Measurements from ENCODE around the gene LRBA.

The LRBA gene

DNA sequence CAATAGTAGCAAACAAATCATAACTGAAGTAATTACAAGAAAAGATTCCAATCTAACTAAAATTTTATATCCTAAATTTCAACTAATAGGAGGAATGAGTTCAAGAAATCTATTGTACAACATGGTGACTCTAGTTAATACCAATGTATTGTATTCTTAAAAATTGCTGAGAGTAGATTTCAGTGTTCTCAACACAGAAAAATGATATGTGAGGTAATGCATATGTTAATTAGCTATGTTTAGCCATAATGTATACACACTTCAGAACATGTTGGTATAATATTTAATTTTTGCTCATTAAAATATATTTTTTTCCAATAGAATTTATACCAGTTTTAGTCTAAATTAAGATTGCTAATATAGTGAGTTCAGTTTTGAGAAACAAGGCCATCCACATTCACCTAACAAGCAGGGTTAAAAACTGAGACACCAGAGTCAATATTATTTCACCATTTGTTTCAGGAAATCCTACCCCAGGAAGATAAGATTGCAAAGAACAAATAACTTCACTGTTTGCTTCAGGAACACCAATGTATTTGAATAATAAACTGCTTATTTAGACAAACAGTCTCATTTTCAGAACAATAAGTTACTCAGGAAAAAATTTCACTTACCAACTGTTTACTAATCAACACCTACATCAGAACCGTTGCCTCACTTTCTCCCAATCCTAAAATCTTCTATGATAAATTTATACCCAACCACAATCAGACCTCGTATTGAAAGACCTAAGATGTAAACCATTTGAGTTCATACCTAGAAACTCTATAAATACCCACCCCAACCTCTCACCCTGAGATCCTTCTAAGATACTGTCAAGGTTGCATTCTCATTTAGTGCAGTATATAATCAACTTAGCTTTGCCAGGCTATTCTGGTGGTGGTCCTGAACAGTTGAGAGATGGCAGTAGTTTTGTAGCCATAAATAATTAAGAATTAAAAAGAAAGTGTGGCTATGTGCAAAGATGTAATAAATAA lies 300.3 kb downstream of the LRBA start:
- TF ChIP-seq, protein P1, sequence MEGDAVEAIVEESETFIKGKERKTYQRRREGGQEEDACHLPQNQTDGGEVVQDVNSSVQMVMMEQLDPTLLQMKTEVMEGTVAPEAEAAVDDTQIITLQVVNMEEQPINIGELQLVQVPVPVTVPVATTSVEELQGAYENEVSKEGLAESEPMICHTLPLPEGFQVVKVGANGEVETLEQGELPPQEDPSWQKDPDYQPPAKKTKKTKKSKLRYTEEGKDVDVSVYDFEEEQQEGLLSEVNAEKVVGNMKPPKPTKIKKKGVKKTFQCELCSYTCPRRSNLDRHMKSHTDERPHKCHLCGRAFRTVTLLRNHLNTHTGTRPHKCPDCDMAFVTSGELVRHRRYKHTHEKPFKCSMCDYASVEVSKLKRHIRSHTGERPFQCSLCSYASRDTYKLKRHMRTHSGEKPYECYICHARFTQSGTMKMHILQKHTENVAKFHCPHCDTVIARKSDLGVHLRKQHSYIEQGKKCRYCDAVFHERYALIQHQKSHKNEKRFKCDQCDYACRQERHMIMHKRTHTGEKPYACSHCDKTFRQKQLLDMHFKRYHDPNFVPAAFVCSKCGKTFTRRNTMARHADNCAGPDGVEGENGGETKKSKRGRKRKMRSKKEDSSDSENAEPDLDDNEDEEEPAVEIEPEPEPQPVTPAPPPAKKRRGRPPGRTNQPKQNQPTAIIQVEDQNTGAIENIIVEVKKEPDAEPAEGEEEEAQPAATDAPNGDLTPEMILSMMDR (IDR thresholded peaks at IDR 0.05; ENCODE audit: control insufficient read depth, insufficient read depth, low read depth, low read length, missing control alignments), result no peak
- DNase-seq (ENCODE audit: low read depth), result no peak
- H3K4me3 ChIP-seq (ENCODE audit: control insufficient read depth, low read depth, low read length), result no peak overlapping the region

DNA sequence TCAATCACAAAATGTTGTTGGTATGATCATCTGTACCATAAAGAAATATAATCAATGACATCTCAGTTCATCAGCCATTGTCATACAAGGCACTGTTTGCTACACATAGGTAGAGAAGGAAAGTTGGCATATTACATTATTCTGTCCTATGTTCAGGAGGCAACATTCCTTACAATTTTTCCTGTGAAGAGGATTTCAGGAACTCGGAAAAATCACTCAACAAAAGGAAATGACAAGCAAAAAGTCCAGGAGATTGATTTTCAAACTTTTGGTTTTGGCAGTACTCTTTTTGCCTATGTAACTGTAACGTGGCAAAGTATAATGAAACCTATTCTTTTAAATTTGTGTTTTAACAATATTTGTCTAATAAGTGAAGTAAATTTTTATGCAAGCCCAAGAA lies 301.8 kb downstream of the LRBA start:
- TF ChIP-seq, protein P1 (IDR thresholded peaks at IDR 0.05; ENCODE audit: control insufficient read depth, insufficient read depth, low read depth, low read length, missing control alignments), result no peak
- DNase-seq (ENCODE audit: low read depth), result no peak
- H3K4me3 ChIP-seq (ENCODE audit: control insufficient read depth, low read depth, low read length), result no peak overlapping the region

DNA sequence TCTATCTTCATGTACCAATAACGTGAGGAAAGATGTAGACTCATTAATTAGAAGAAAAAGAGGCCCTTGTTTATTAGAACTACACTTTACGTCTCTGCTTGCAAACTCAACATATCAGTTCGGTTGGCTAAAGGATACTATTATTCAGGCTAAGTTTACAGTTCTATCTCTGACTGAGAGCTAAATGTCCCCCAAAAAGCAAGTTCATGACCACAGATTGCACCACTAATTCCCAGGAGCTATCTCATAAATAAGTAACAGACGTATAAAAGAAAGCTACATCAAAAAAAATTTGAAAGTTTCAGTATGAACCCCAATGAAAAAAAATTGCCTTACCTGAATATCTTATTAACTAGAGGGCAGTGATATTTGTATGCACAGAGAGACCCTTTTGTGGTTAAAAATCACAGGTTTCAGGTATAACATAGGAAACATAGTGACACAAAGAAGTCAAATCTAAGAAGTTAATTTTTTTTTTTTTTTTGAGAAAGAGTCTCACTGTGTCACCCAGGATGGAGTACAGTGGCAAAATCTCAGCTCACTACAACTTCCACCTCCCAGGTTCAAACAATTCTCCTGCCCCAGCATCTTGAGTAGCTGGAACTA lies 304.2 kb downstream of the LRBA start:
- no peak for DNase-seq (ENCODE audit: low read depth)
- TF ChIP-seq, protein P1 (IDR thresholded peaks at IDR 0.05; ENCODE audit: control insufficient read depth, insufficient read depth, low read depth, low read length, missing control alignments), result no peak
- H3K4me3 ChIP-seq (ENCODE audit: control insufficient read depth, low read depth, low read length), result no peak overlapping the region

DNA sequence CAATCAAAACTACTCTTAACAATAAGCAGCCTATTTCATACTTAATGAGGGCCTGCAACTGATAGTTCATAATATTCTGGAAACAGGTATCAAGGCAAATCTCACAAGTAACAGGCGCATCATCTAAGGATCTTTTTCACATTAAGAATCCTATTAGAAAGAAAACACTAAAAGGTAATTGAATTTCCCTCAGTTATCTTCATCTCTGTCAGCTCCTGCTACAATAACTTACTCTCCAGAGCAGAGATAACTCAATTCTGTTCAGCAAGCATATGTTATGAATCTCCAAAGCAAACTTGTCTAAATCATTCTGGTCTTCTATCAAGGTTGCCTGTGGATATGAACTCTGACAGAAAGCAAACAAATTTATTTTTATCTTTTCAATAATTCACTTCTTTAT lies 307.1 kb downstream of the LRBA start:
- DNase-seq (ENCODE audit: low read depth), result no peak
- TF ChIP-seq, protein P1 (IDR thresholded peaks at IDR 0.05; ENCODE audit: control insufficient read depth, insufficient read depth, low read depth, low read length, missing control alignments), result no peak
- H3K4me3 ChIP-seq (ENCODE audit: control insufficient read depth, low read depth, low read length), result no peak overlapping the region

DNA sequence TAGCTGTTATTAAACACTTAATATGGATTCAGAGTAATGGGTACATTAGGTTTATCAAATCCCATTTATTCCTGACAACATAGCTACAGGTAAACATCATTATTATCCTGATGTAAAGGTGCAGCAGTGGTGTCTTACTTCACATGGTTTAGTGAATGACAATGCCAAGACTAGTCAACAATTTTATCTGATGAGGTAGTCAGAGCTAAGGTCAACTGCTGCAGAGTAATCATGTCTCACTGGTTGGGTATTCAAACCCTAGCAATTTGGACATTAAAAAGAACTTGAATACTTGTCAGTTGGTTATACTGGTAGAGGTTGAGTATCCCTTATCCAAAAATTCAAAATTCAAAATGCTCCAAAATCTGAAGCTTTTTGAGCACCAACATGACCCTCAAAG lies 315.5 kb downstream of the LRBA start:
- no peak overlapping the region for H3K4me3 ChIP-seq (ENCODE audit: control insufficient read depth, low read depth, low read length)
- no peak for DNase-seq (ENCODE audit: low read depth)
- TF ChIP-seq, protein P1 (IDR thresholded peaks at IDR 0.05; ENCODE audit: control insufficient read depth, insufficient read depth, low read depth, low read length, missing control alignments), result no peak

DNA sequence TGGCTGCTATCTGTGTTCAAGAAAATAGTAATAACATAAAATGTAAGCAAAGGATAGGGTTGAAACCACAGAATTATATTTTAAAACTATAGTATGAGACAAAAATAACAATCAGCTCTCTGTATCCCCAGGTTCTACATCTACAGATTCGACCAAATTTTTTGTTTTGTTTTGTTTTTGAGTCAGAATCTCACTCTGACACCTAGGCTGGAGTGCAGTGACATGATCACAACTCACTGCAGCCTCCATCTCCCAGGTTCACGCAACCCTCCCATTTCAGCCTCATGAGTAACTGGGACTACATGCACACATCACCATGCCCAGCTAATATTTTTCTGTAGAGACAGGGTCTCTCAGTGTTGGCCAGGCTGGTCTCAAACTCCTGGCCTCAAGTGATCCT lies 319.9 kb downstream of the LRBA start:
- no peak for DNase-seq (ENCODE audit: low read depth)
- TF ChIP-seq, protein P1 (IDR thresholded peaks at IDR 0.05; ENCODE audit: control insufficient read depth, insufficient read depth, low read depth, low read length, missing control alignments), result no peak
- H3K4me3 ChIP-seq (ENCODE audit: control insufficient read depth, low read depth, low read length), result no peak overlapping the region
